GM12801 (cell line): ENCODE results near the gene NRGN.

ENCODE experiments used
- CTCF ChIP-seq: IDR thresholded peaks from one replicate; pipeline ENCODE4 v1.5.1; 2011; ENCODE audit warnings: control low read depth; ENCODE audit not compliant: insufficient read length; ENCODE audit errors: extremely low read depth

Gene NRGN

GRCh38 chr11:124760205-124760652 lies 20.5 kb downstream of the NRGN start:
- TF ChIP-seq CTCF, result no peak

GRCh38 chr11:124760806-124761205 lies 21.1 kb downstream of the NRGN start:
- no peak for TF ChIP-seq CTCF

DNA sequence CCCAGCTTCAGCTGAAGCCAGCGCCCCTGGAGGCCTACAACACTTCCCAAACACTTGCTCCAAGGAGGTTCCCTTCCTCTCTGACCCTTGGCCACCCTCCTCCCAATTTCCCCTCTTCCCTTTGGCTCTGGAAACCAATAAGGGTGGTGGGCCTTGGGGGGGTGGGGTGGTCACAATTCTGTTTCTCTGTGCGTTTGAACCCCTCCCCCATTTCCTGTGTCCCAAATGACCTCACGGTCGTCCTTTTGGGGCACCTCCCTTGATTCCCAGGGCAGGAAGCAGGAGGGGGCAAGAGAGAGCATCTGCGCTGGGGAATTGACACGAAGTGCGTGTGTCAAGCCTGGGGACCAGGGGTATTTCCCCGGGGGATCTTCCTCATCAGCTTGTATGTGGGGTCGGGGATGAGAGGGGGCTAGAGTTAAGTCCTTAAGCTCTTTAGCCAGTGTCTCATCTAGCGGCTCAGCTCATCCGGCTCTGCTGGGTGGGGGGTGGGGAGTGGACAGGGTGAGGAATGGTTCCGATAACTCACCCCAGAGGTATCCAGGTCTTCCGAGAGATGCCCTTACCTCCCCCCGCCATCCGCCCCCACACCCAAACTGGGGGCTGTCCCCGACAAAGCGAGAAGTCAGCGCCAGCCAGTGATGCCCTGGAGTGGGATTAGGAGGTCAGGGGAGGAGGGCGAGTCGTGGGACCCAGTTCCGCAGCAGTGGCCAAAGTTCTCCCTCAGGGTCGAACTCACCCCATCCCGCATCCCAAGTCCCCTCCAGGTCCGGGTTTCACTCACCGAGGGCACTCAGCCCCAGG lies 21.8 kb downstream of the NRGN start:
- TF ChIP-seq CTCF, result no peak

DNA sequence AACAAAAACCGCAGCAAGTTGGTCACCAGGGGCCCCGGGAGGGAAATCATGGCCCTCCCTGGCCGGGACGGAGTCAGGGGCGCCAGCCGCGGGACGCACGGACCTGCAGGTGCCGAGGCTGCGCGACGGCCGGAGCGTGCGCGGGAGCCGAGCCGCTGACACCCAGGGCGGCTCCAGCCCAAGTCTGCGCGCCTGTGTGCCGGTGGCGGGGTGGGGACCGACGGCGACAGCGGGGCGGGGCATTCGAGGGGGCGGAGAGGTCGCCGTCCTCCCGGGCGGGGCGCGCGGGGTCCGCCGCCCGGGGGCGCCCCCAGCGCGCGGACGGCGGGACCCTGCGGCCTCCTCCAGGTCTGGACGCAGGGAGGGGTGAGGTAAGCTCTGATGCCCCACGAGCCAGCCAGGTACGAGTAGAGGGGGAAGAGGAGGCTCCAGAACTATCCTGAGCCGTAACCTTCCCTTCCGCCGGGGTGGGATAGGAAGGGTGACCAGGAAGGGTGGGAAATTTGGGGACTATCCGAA lies 22.4 kb downstream of the NRGN start, which contains the start of gene ESAM:
Gene ESAM, minus strand, starts transcription at position 186 of the 519 bp plus-strand sequence. Its CDS starts 136 bp downstream, at position 50.
- no peak for TF ChIP-seq CTCF

GRCh38 chr11:124762624-124763155 lies 22.9 kb downstream of the NRGN start:
- no peak for TF ChIP-seq CTCF

GRCh38 chr11:124763156-124763947 lies 23.6 kb downstream of the NRGN start:
- no peak for TF ChIP-seq CTCF

DNA sequence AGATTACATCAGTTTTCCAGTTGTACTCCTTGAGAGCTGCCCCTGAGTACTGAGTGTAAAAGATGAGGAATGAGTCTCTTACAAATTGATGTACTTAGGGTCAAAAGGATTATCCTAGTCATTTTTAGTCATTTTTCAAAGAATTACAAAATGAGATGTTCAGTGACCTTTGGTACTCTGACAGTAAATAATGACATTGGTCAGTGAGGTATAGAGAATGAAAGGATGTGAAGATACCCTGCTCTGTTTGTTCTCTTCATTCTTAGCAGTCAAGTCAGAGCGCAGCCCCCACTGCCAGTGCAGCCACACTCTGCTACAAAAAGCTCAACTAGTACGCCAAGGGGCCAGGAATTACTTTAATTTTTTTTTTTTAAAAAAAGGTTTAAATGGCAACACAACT lies 26.4 kb downstream of the NRGN start:
- no peak for TF ChIP-seq CTCF
